Frontal cortex (tissue), 4 donors: Measurements from ENCODE around the gene DNAAF5. TPM values are rescaled to one million over a fixed set of nuclear protein-coding genes. Genes with fewer than 3 reads are reported as not detected.
"Not testable (repeated sequence)": the region's sequence is repeated elsewhere in the genome, so short reads cannot be mapped to it uniquely, and the experiment has no call there.

Experiments
- DNase-seq, 2 donors: peaks; one replicate each; pipeline ENCODE4 v3.0.0; 2012; ENCODE audit warnings: low spot score in 2 of 2
- FAIRE-seq: peaks from 2 replicates; lab custom pipeline; 2012; peaks lifted over from hg19 to GRCh38; lab: Jason Lieb, UNC
- total RNA-seq: library from RNA; depleted of rRNA; stranded (reverse); fragments of >200 nt; gene quantifications from one replicate; pipeline ENCODE4 v1.2.3, GENCODE V29; 2014
- donor health status: control.
- donor health status: control.
- donor health status: control.

Gene DNAAF5
- total RNA-seq, 1 donor from 2014 or later = 6.5 TPM

- FAIRE-seq (no peak), DNase-seq (no peak)
These were observed 1.4 kb downstream of the DNAAF5 start for GRCh38 chr7:727806-728460.

DNA sequence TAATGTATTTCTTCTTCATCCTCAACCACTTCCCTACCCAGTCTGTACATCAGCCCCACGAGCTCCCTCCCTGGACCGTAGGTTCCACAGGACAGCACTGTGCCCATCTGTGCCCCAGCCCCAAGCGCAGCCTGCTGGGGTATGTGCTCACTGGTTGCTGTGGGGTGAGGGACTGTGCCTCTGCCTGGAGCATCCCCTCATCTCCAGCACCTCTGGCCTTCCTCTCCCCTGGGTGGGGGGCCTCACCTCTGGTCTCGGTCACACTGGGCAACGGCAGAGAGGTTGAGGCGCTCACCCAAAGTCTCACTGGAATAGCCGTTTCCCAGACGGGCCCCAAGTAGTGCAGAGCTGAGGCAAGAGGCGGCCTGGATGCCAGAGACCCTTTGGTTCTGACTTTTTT lies 2.1 kb downstream of the DNAAF5 start:
- FAIRE-seq = no peak
- no peak for DNase-seq

DNA sequence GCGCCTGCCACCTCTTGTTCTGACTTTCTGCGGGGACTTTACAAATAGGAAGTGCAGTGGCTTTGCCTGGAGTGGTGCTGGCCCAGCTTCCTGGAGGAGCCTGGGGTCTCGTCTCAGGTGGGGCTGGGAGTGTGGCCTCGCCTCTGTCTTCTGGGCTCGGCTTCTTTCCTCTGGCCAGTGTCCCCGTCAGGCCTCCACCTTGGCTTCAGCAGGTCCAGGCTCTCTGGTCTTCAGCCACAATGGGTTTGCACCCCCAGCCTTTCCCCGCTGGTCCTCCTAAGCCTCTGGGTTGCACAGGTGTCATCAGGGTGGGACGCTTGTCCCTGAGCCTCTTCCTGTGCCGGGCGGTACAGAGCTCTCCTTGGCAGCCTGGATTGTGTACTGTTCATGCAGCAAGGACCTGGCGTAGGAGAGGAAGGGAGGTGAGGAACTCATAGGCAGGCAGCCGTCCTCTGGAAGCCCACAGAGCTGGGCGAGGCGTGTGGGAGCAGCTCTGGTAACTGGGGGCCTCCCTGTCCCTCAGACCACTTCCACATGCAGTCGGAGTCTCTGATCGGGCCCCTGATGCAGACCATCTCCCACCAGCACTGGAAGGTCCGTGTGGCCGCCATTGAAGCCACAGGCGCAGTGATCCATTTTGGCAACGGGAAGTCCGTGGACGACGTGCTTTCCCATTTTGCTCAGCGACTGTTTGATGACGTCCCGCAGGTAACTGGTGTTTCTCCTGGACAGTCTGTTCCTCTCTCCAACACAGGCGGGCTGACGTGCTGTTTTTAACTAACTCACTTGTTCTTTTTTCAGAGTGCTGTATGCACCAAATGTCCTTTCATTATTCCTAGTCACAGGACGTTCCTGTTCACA lies 2.9 kb downstream of the DNAAF5 start:
- FAIRE-seq = no peak
- DNase-seq = no peak

DNA sequence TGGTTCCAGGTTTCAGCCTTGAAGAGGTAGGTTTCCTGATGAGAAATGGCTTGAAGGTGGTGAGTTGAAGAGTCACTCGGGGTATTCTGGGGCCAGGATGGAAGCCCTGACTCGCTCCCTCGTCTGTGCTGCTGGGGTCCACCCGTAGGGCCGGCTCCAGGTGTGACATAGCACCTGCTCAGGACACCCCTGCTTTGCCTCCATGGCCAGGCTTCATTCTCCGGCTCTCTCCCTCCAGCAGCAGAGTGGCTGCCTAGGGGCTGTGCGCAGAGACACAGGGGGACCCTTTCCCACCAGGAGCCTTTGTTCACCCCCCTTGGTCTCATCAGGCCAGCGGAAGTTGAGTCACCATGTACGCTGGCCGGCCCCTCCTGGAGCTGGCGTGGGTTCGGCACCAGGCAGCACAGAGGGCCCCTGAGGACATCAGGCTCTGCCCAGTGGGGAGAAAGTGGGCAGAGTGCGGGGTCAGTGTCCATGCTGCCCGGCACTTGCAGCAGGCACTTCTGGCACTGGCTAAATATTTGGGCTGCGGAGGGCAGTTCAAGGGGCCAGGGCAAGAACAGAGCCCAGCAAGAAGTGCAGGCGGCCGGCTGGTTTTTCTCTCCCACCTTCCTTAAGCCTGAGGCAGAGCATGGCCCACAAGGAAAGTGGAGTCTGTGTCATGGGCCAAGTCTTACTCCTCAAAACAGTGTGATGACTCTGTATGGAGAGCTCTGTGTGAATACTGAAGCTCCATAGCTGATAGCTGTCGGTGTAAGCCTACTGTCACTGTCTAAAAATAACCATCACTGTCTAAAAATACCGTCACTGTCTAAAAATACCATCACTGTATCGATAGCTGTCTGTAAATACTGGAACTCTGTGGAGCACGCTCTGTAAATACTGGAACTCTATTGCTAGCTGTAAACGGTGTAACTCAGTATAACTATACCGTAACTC lies 4.3 kb downstream of the DNAAF5 start:
- FAIRE-seq (no peak), DNase-seq (peak in 1 of 2 donors; percentile 45)

- FAIRE-seq = no peak
- no peak for DNase-seq
These were observed 5.1 kb downstream of the DNAAF5 start for GRCh38 chr7:731440-732085.

DNA sequence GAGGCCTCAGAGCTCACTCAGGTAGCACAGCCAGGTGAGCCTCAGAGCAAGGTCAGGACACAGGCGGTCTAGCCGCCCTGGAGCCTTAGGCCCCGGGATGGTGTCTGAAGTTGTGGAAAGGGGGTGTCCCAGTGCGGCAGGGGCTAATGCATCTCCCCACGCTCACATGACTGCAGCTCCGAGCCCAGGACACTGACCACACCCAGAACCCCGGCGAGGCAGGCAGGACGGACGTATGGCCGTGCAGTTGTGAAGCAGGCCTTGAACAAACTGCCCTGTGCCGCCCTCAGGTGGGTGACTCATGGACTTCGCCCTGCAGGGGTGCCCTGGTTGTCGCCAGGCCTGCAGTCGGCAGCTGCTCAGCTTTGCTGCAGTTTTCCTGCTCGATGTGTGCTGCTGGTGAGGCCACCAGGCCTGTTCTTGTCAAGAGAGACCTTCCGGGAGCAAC lies 5.6 kb downstream of the DNAAF5 start:
- DNase-seq (no peak), FAIRE-seq (no peak)

- DNase-seq = no peak
- FAIRE-seq = no peak
These were observed 6.1 kb downstream of the DNAAF5 start for GRCh38 chr7:732556-732955.

DNA sequence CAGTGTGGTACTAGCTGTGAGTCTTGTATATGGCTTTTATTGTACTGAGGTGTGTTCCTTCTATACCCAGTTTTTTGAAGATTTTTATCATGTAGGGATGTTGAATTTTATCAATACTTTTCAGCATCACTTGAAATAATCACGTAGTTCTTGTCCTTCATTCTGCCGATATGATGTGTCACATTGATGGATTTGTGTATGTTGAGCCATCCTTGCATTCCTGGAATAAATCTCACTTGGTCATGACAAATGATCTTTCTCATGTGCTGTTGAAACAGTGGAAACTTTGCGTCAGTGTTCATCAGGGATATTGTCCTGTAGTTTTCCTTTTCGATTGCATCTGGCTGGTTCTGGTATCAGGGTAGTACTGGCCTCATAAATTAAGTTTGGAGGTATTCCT lies 7.7 kb downstream of the DNAAF5 start:
- DNase-seq (no peak), FAIRE-seq (no peak)

- FAIRE-seq = no peak
- no peak for DNase-seq
These were observed 8.3 kb downstream of the DNAAF5 start for GRCh38 chr7:734808-735207.

DNA sequence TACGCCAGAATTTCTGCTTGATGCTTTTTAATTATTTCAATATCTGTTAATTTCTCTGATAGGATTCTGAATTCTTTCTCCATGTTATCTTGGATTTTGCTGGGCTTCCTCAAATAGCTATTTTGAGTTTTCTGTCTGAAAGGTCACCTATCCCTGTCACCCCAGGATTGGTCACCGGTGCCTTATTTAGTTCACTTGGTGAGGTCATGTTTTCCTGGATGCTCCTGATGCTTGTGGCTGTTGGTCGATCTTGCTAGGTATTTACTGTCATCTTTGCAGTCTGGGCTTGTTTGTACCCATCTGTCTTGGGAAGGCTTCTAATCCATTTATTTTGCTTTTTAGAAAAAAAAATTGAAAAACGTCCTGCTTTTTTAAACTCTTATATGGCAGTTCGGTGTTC lies 11.7 kb downstream of the DNAAF5 start:
- FAIRE-seq (no peak), DNase-seq (no peak)

DNA sequence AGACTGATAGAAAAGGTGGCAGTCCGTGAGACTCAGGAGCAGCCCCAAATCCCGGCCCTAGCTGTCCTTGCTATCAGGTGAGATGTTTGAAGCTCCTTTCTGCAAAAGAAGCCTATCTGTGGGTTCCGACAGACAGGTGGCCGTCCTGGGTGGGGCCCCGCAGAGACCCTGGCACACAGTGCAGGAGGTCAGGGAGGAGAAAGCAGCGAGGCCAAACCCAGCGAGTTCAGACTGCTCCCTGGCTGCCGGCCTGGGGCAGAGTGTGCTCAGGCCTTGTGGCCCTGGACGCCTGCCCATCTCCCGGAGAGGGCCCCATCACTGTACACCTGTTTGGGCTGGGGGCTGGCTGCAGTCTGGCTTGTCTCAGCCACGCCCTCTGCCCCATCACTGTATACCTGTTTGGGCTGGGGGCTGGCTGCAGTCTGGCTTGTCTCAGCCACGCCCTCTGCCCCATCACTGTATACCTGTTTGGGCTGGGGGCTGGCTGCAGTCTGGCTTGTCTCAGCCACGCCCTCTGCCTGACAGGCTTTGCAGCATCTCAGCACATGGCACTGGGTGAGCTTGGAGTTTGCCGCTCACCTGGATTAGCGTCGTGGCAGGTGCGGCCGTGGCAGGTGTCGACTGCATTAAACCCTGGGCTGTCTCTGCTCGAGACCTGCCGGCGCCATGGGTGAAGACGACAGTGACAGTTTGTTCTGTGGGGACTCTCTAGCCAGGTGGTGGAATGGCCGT lies 12.4 kb downstream of the DNAAF5 start:
- DNase-seq = no peak
- FAIRE-seq = no peak

- DNase-seq (no peak), FAIRE-seq (no peak)
These were observed 13.0 kb downstream of the DNAAF5 start for GRCh38 chr7:739455-739982.

- FAIRE-seq (no peak), DNase-seq (no peak)
These were observed 13.8 kb downstream of the DNAAF5 start for GRCh38 chr7:739983-740942.

- DNase-seq = no peak
- FAIRE-seq = no peak
These were observed 14.7 kb downstream of the DNAAF5 start for GRCh38 chr7:741191-741671.

- DNase-seq (no peak), FAIRE-seq (no peak)
These were observed 15.4 kb downstream of the DNAAF5 start for GRCh38 chr7:741850-742249.

DNA sequence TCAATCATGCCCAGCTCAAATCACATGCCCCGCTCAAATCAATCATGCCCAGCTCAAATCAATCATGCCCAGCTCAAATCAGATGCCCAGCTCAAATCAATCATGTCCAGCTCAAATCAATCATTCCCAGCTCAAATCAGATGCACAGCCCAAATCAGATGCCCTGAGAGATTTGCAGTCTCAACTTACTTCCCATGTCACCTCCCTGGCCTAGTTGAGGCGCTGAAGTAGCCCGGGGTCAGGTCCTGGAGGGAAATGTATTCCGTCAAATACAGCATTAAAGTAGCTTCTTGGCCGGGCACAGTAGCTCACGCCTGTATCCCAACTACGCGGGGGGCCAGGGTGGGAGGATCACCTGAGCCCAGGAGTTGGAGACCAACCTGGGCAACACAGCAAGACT lies 16.3 kb downstream of the DNAAF5 start:
- no peak for DNase-seq
- FAIRE-seq = no peak

- FAIRE-seq, DNase-seq: not testable (repeated sequence)
These were observed 17.0 kb downstream of the DNAAF5 start for GRCh38 chr7:743341-744127.
